ENCODE data around the gene ACAP2. TPM values are rescaled to one million over a fixed set of nuclear protein-coding genes. Genes with fewer than 3 reads are reported as not detected.

The ACAP2 gene
- total RNA-seq, 4 donors from 2014 or later, result 38.3 to 66.0 (median 49.2) TPM

GRCh38 chr3:195286115-195286872 lies 156.5 kb downstream of the ACAP2 start:
- Histone ChIP-seq H3K4me1 (no peaks in the 10 kb centered on the region), H3K4me3 (no peak overlapping the region), H3K27me3 (no peaks in the 10 kb centered on the region), H3K9me3 (no peaks in the 10 kb centered on the region), H3K27ac (no peak overlapping the region), H3K36me3 (peaks cover 0 to 81% of the 10 kb centered on the region in 2 donors)
- 35 to 39% methylated on average over 4 of the region's 4 CpGs for WGBS, 2 donors (ENCODE audit: low coverage in 1 of 2)
- ATAC-seq, result no peak
- TF ChIP-seq CTCF (IDR thresholded peaks at IDR 0.05), result no peak
- no peak for TF ChIP-seq POLR2A (IDR thresholded peaks at IDR 0.05)
- TF ChIP-seq EP300 (IDR thresholded peaks at IDR 0.05), result no peak
- no peak for TF ChIP-seq POLR2AphosphoS5 (IDR thresholded peaks at IDR 0.05)

DNA sequence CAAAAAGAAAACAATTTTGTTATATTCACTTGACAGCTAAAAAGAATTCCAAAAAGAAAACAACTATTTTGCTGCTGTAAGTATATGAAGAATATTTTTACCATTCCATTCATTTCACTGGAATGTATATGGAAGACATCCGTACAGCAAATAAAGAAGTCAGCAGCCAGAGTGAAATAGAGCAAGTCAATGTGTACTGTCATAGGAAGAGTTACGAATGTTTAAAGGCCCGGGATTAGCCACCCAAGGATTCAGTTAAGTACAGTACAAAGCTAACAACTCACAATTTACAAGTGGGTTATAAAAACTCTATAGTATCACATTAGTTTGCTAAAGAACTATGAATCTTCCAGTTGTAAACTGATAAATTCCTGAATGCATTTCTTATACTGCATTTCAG lies 157.4 kb downstream of the ACAP2 start:
- Histone ChIP-seq H3K4me1 (no peaks in the 10 kb centered on the region), H3K27me3 (no peaks in the 10 kb centered on the region), H3K36me3 (peaks cover 0 to 74% of the 10 kb centered on the region in 2 donors), H3K27ac (no peak overlapping the region), H3K4me3 (no peak overlapping the region), H3K9me3 (no peaks in the 10 kb centered on the region)
- WGBS, 2 donors (ENCODE audit: low coverage in 1 of 2), result 76 to 83% methylated on average over 3 of the region's 3 CpGs
- TF ChIP-seq EP300 (IDR thresholded peaks at IDR 0.05) (no peak), CTCF (IDR thresholded peaks at IDR 0.05) (no peak), POLR2AphosphoS5 (IDR thresholded peaks at IDR 0.05) (no peak), POLR2A (IDR thresholded peaks at IDR 0.05) (no peak)
- ATAC-seq, result no peak

DNA sequence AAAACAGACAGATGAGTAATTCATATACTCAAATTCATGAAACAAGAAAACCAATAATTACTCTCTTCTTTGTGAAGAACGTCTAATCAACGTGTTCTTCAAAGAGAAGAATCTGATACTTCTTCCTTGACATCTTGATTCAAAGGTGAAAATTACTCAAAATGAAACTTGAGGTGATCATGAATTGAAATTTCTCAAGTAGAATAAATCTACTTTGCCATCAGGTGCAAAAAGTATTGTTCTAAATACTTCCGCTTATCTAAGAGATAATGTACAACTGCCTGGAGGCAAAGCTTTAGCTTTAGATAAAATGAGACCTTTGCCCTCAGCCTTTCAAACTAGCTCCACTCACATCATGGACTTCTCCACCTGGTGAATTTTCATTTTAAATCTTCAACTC lies 158.0 kb downstream of the ACAP2 start:
- no peaks in the 10 kb centered on the region for H3K4me1 ChIP-seq
- WGBS, 2 donors (ENCODE audit: low coverage in 1 of 2), result 81 to 86% methylated on average over 3 of the region's 3 CpGs
- no peaks in the 10 kb centered on the region for H3K9me3 ChIP-seq
- H3K27ac ChIP-seq, result no peak overlapping the region
- no peaks in the 10 kb centered on the region for H3K27me3 ChIP-seq
- peaks cover 0 to 69% of the 10 kb centered on the region in 2 donors for H3K36me3 ChIP-seq
- no peak overlapping the region for H3K4me3 ChIP-seq
- no peak for ATAC-seq
- no peak for TF ChIP-seq EP300 (IDR thresholded peaks at IDR 0.05)
- TF ChIP-seq POLR2A (IDR thresholded peaks at IDR 0.05), result no peak
- TF ChIP-seq CTCF (IDR thresholded peaks at IDR 0.05), result no peak
- no peak for TF ChIP-seq POLR2AphosphoS5 (IDR thresholded peaks at IDR 0.05)

GRCh38 chr3:195282961-195283360 lies 159.9 kb downstream of the ACAP2 start:
- TF ChIP-seq POLR2AphosphoS5 (IDR thresholded peaks at IDR 0.05) (no peak), POLR2A (IDR thresholded peaks at IDR 0.05) (no peak), CTCF (IDR thresholded peaks at IDR 0.05) (no peak), EP300 (IDR thresholded peaks at IDR 0.05) (no peak)
- H3K27me3 ChIP-seq, result no peaks in the 10 kb centered on the region
- no peak overlapping the region for H3K4me3 ChIP-seq
- no peaks in the 10 kb centered on the region for H3K4me1 ChIP-seq
- no peaks in the 10 kb centered on the region for H3K9me3 ChIP-seq
- peaks cover 0 to 57% of the 10 kb centered on the region in 2 donors for H3K36me3 ChIP-seq
- no peak overlapping the region for H3K27ac ChIP-seq
- 68 to 88% methylated on average over 3 to 7 of the region's 8 CpGs for WGBS, 2 donors (ENCODE audit: low coverage in 1 of 2)
- no peak for ATAC-seq

Measured in gastroesophageal sphincter (tissue), 4 donors.